NOMO-1 treated with dmso at 0.1 percent for 144 hours (cell line): ENCODE results near the gene PASD1.
"Not testable (repeated sequence)": the region's sequence is repeated elsewhere in the genome, so short reads cannot be mapped to it uniquely, and the experiment has no call there.

ENCODE experiments used
- DNase-seq: peaks from one replicate; lab custom pipeline; 2025; ENCODE audit not compliant: unreplicated experiment; lab: John Stamatoyannopoulos, UW

The PASD1 gene, protein sequence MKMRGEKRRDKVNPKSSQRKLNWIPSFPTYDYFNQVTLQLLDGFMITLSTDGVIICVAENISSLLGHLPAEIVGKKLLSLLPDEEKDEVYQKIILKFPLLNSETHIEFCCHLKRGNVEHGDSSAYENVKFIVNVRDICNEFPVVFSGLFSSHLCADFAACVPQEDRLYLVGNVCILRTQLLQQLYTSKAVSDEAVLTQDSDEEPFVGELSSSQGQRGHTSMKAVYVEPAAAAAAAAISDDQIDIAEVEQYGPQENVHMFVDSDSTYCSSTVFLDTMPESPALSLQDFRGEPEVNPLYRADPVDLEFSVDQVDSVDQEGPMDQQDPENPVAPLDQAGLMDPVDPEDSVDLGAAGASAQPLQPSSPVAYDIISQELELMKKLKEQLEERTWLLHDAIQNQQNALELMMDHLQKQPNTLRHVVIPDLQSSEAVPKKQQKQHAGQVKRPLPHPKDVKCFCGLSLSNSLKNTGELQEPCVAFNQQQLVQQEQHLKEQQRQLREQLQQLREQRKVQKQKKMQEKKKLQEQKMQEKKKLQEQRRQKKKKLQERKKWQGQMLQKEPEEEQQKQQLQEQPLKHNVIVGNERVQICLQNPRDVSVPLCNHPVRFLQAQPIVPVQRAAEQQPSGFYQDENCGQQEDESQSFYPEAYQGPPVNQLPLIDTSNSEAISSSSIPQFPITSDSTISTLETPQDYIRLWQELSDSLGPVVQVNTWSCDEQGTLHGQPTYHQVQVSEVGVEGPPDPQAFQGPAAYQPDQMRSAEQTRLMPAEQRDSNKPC

DNA sequence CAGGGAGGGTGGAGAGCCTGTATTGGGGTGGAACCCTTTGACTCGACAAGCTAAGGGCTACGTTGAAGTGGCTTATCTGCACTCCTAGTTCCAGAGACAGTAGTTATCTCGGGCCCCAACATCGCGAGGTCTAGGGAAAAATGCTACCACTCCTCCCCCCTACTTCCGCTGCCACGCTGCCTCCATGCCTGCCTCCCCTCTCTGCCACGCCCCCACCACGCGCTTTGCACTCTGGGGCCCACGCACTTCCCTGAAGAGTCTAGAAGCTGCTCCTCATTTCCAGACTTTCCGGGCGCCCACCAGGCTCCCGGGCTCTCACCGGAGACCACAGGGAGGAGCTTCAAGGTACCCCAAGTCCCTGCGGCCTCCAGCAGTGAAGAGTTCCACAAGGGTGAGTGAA, at the start of gene PASD1:
TSS of gene PASD1 (plus strand) at position 227 of the 400 bp plus-strand sequence. CDS start 37,879 bp downstream, outside the sequence.
- no peak for DNase-seq

DNA sequence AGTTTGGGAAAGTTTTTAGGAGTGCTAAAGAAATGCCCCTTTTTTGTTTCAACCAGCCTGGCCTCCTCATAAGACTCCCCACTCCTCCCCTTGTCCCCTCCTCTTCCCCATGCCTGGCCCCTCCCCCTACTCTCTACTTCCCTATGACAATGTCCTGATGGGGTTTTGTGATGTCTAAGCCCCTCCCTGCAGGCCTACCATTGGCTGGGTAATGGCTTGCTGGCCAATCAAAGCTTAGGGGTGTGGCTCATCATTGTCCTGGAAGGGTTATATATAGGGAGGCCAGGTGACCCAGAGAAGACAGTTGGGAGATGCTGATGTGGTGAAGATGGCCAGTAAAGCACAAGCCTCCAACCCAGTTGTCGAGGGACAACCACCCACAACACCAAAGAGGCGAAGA, 48.2 kb upstream of the PASD1 start:
- DNase-seq: no peak

DNA sequence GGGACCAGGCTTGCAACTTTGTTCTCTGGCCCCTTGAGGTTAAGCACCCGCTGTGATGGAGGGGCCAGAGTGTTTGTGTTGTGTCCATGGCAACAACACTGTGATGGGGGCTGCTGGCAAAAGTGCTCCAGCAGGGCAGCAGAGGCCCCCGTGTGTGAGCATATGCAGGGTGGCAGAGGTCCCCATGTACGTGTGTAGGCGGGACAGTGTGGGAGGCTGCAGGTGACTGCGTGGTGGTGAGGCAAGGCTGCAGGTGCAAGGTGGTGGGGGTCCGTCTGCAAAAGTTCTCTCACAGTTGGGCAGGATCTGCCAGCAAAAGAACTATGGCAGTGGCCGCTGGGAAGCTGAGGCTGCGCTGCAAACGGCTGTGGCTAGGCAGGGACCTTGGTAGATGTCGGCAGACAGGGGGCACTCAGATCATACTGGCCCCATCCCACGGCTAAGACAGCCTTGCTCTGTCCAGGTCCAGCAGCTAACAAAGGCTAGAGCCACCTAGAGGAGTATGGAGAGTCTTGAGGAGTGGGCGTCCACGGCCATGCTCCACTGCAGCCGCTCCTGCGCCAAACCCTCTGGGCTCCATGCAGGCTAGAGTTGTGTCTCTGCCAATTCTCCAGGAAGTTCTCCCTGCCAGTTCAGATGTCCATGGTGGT, 46.8 kb upstream of the PASD1 start:
- no peak for DNase-seq

DNA sequence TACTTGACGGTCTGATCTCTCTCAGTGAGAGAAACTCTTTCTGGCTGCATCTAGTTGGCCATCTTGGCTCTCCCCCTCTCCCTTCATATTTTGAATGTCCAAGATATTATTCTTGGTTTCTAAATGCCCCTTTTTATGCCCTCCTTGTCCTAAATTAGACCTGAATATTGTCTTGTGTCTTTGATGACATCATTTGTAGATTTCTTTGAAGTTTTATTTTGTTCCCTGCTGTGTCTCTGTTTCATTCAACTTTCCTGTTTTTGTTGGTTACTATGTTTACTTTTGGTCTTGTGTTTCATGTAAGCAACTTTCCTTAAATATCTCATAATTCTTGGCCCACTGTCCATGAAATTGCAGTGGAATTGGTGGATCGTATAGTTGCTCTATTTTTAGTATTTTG, 46.1 kb upstream of the PASD1 start:
- no peak for DNase-seq

DNA sequence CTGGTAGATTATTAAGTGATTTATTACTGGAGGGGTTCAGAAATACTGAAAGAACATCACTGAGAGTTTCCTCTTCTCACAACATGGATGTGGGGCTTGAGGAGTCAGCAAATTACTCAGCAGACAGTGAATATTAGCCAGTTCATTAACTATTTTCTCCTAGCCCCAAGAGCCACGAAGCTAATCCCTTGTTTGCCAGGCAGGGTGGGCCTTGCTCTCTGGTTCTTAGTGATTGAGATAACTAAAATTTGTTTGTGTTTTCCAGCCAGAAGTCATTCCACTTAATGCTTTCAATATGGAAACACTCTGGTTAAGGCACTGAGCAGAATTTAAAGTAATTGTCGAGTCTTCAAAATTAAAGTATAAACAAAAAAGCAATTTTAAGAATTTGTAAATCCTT, 40.1 kb upstream of the PASD1 start:
- DNase-seq: no peak

- no peak for DNase-seq
These were observed 26.9 kb upstream of the PASD1 start for GRCh38 chrX:151536571-151536970.

- DNase-seq: no peak
These were observed 25.9 kb upstream of the PASD1 start for GRCh38 chrX:151537572-151537971.

GRCh38 chrX:151538190-151539122, 25.0 kb upstream of the PASD1 start:
- no peak for DNase-seq

DNA sequence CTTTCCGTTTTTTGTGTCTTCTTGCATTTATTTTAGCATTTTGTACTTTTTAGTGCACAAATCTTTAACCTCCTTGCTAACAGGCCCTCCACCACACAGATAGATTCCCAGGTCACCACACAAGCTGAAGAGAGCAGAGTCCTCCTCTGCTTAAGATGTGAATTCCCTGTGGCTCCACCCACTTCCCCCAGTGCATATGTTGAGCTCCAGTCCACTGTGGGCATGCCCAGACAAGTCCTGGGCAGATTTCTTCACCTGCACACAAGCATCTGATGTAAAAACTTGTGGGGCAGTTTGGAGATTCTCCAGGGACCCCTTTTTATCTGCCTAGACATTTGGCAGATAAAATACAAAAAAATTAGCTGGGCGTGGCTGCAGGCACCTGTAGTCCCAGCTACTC, 19.8 kb upstream of the PASD1 start:
- no peak for DNase-seq

GRCh38 chrX:151546226-151546625, 17.2 kb upstream of the PASD1 start:
- not testable (repeated sequence) for DNase-seq

GRCh38 chrX:151551176-151551575, 12.3 kb upstream of the PASD1 start:
- DNase-seq: not testable (repeated sequence)

DNA sequence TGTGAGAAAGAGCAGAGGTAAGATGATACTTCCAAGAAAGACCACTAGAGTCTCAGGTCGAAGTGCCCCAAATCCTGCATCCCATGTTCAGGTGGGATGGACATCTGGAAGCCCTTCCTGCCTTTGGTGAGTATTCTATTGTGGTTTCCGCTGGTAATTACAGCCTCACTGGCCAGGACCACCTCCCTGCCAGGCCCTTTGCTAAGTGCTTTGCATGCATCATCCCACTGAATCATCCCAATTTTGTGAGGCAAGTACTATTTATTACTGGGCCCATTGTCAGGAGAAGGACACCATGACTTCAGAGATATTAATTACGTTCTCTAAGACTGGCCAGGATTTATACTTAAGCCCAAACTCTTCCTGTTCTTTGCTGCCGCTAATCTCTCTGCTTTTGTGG, 10.7 kb upstream of the PASD1 start:
- DNase-seq: no peak

- DNase-seq: not testable (repeated sequence)
These were observed 8.2 kb upstream of the PASD1 start for GRCh38 chrX:151555301-151555700.

- DNase-seq: not testable (repeated sequence)
These were observed 990 bp upstream of the PASD1 start for GRCh38 chrX:151562485-151562884.

- DNase-seq: not testable (repeated sequence)
These were observed 472 bp upstream of the PASD1 start for GRCh38 chrX:151563003-151563402.

DNA sequence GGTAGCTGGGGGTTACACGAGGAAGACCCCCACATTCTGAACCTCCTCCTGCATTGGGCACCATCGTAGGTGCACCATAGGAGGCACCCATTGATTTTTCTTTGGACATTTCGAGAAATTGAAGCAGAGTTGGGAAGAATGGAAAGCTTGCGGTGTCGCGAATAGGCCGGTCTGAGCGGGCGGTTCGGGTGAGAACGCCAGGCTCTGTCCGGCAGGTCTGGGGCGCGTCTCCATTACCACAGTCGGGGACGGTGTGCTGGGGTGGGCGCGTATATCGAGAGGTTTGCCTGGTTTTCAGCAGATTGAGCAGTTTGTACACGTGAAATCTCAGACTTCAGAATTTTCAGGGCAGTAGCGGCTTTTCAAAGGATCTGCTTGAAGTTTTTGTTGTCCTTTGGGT, 560 bp downstream of the PASD1 start:
- no peak for DNase-seq

GRCh38 chrX:151566872-151567271, 3.4 kb downstream of the PASD1 start:
- not testable (repeated sequence) for DNase-seq

- DNase-seq: no peak
These were observed 7.1 kb downstream of the PASD1 start for GRCh38 chrX:151570561-151570960.

DNA sequence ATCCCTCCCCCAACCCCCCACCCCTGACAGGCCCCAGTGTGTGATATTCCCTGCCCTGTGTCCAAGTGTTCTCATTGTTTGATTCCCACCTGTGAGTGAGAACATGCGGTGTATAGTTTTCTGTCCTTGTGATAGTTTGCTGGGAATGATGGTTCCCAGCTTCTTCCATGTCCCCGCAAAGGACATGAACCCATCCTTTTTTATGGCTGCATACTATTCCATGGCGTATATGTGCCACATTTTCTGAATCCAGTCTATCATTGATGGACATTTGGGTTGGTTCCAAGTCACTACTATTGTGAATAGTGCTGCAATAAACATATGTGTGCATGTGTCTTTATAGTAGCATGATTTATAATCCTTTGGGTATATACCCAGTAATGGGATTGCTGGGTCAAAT, 29.9 kb downstream of the PASD1 start:
- not testable (repeated sequence) for DNase-seq

GRCh38 chrX:151596282-151596681, 32.8 kb downstream of the PASD1 start:
- no peak for DNase-seq

GRCh38 chrX:151604931-151605330, 41.5 kb downstream of the PASD1 start:
- DNase-seq: no peak
